ENCODE measurements around the gene CCT6B.

DNA sequence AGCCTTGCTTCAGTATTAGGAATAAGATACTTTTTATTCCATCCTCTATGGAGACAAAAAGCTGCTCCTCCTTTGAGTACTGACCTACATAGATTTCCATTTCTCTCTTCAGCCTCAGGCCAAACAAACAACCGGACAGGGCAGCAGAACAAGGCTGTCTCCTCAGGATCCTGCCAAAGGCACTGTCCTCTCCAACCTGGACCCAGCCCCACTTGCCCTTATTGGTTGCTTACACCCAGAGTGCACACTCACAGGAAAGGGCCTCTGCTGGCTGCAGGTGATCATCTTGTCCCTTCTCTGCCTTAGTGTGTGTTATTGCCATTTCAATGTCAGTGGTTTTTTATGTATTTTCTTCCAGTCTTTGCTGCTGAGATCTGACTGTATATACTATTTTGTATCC, 45.7 kb upstream of the CCT6B start:
- TF ChIP-seq EZH2 (IDR thresholded peaks at IDR 0.05; ENCODE audit: insufficient read depth, low read length) = no peak
- TF ChIP-seq, protein P1, sequence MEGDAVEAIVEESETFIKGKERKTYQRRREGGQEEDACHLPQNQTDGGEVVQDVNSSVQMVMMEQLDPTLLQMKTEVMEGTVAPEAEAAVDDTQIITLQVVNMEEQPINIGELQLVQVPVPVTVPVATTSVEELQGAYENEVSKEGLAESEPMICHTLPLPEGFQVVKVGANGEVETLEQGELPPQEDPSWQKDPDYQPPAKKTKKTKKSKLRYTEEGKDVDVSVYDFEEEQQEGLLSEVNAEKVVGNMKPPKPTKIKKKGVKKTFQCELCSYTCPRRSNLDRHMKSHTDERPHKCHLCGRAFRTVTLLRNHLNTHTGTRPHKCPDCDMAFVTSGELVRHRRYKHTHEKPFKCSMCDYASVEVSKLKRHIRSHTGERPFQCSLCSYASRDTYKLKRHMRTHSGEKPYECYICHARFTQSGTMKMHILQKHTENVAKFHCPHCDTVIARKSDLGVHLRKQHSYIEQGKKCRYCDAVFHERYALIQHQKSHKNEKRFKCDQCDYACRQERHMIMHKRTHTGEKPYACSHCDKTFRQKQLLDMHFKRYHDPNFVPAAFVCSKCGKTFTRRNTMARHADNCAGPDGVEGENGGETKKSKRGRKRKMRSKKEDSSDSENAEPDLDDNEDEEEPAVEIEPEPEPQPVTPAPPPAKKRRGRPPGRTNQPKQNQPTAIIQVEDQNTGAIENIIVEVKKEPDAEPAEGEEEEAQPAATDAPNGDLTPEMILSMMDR (IDR thresholded peaks at IDR 0.05; ENCODE audit: insufficient read depth, low read depth, low read length) = no peak

All from astrocyte (in vitro differentiated cells and primary cell).